Activated CD8-positive, alpha-beta memory T cell treated with anti-CD3 and anti-CD28 coated beads, Interleukin-2, amount 50 U/mL, for 24 hours (primary cell): ENCODE results near the gene ZNF512.

Experiments used
- DNase-seq: peaks from one replicate; pipeline ENCODE4 v3.0.0-alpha.2; 2020; ENCODE audit errors: extremely low read depth

Gene ZNF512

DNA sequence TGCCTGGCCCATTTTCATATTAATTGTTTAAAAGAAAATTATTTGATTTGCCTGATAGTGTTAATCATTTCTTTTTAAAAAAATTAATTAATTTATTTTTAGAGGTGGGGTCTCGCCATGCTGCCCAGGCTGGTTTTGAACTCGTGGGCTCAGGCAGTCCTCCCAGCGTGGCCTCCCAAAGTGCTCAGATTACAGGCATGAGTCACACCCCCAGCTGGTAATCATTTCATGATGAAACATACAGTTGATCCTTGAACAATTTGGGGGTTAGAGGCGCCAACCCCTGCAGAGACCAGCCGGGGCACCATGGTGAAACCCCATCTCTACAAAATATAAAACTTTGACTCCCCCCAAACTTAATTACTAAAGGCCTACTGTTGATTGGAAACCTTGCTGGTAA is 53.9 kb downstream of the ZNF512 start:
- DNase-seq, result no peak

DNA sequence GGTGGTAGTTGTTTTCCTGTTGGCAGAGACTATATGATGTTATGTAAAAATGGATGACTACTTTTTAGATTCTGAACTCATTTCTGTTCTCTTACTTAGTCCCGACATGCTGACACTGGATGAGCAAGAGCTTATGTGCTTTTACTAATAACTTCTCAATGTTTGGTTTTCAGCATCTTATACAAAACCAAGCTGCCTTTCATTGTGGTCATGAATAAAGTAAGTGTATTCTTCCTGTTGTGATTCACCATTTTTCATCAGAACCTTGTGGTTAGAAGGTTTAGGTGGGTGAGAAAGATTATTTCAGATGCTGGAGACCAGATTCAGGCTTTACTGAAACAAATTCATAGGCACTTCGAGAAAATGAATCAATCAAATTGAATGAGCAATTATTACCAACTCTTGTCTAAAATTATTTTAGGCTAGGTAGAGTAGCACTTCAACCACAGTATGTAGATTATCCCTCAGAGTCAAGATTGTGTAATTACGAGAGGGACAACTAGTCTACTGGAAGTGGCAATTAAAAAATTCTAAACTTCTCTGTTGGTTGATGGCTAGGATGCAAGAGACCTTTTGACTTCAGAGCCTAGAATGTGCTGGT is 55.3 kb downstream of the ZNF512 start:
- DNase-seq, result no peak

DNA sequence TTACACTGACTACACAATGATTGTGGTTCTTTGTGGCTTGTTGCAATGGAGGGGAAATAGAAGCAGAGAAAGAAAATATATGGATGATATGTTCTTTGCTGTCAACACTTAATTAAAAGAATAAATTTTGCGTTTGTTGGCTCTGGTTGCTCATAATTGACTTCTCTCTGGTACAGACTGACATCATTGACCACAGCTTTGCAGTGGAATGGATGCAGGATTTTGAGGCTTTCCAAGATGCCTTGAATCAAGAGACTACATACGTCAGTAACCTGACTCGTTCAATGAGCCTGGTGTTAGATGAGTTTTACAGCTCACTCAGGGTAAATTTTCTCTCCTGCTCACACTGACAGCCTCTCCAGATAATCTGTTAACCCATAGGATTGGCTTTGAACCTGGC is 55.9 kb downstream of the ZNF512 start:
- DNase-seq, result no peak

DNA sequence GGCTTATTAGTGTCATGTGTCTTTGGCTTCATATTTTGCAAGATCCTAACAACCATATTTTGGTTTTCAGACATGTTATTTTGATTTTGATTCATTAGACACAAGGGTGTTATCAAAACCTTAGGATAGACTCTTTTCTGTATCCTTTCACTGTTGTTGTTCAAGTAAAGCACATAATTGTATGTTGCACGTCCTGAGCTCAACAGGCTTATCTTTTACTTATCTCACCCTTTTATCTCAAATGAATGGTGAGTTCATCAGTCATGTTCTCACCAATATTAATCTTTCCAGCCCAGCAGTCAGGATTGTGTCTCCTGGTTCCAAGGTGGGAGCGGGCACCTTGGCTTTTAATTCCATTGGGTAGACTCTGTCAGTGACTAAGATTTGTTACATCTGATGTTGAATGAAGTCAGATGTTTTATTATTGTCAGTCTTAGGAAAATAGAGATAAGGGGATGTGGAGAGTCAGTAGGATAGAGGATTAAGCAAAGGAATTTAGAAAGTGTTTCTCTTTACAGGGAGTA is 57.9 kb downstream of the ZNF512 start:
- no peak for DNase-seq

DNA sequence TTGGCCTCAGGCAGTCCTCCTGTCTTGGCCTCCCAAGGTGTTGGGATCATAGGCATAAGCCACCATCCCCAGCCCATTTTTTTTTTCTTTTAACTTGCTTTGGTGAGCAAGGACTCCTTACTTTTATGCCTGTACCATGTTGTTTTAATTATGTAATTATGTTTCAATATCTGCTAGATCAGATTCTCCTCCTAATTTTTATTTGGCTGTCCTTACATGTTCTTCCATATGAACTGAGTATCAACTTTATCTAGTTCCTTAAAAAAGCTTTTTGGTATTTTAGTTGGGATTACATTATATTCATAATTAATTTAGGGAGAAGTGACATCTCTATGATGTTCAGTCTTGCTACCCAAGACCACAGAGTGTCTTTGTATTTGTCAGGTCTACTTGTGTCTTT is 62.4 kb downstream of the ZNF512 start:
- DNase-seq, result no peak

DNA sequence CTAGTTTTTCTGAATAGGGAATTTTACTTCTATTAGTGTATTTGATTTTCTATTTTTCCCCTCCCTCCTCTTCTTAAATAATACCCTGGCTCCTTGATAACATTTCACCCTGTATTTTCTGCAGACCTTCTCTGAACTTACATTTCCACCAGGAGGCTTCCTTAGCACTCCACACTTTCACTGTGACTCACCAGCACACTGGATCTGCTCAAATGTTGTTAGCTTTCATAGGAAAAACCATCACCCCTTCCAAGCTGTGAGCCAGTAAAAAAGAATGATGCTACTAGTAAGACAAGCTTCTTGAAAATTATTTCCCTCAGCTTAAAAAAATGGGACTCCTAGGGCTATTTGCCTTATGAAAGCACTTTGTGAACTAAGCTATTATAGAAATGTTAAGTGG is 64.4 kb downstream of the ZNF512 start:
- no peak for DNase-seq

DNA sequence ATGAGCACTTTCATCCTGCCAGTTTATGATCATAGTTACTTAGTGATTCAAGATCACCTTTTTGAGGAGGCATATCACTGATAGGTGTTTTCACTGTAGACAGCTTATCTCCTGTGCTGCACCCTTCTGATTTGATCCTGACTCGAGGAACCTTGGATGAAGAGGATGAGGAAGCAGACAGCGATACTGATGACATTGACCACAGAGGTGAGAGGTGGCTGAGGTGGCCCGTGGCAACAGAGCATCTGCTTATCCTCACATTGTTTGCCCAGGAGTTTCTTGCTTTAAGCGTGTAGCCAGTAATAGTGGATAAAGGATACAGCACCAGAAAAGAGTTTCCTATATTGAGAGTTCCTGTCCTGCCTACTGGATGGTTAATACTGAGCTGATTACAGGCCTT is 64.9 kb downstream of the ZNF512 start:
- DNase-seq, result no peak

DNA sequence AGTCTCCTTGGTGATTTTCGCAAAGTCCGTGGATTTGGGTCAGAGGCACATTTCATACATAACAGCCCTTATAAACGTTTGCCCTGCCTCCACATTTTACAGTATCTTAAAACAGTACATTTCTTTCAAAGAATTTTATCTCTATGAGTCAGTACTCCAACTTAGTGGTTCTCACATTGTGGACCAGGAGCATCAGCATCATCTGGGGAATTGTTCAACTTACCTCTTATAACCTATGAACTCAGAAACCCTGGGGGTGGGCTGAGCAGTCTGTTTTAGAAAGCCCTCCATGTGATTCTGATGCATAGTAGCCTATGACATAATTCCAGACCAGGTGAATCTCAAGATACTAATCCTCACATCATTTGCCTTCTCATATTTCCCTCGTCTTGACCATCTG is 68.2 kb downstream of the ZNF512 start:
- DNase-seq, result no peak

DNA sequence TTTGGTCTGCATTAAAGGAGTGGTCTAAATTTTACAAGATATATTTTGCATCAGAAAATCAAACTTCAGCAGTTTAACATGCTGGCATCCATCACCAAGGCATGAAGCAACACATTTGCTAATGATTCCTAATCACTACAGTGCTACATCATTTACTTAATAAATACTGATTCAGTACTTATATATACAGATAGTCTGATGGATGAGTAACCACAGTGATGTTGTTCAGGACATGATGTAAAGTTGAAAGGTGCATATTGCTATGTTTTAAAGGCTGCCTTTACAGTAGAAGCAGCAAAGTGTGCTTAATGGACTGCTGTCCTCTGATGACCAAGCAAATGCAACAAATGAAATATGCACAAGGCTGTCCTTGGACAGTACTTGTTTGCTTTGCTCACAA is 69.5 kb downstream of the ZNF512 start:
- DNase-seq, result no peak

DNA sequence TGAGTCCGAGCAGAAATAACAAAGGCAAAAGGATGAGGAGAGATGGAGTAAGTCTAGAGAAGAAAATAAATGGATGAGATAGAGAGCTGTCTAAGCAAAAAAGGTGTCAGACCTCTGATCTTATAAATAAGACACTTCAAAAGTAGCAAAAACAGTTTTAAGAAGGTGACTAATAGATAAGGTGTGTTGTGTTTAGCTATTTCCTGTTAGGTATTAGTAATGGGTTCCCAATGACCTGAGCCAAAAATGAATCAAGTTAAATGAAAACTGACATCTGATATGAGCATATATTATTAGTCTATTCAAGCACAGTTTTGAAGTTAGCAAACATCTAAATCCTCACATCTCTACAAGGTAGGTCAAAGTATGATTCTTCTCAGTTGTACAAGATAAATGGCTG is 69.9 kb downstream of the ZNF512 start:
- no peak for DNase-seq

DNA sequence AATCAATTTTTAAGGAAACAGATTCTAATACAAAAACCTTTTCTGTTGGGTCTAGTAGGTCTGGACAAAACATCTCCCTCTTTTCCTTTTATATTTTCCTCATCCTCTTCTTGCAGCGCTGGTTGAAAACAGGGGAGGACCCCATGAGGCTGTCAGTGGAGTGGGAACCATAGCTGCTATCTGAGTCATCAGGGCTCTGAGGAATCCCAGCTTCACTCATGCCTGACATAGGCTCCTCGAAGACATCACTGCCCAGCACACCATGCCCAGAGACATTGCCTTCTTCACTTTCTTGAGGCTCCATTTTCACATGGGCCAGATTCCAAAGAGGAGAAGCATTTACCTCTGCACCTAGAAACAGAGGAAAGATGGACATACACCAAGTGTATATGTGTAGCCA is 70.6 kb downstream of the ZNF512 start:
- no peak for DNase-seq

DNA sequence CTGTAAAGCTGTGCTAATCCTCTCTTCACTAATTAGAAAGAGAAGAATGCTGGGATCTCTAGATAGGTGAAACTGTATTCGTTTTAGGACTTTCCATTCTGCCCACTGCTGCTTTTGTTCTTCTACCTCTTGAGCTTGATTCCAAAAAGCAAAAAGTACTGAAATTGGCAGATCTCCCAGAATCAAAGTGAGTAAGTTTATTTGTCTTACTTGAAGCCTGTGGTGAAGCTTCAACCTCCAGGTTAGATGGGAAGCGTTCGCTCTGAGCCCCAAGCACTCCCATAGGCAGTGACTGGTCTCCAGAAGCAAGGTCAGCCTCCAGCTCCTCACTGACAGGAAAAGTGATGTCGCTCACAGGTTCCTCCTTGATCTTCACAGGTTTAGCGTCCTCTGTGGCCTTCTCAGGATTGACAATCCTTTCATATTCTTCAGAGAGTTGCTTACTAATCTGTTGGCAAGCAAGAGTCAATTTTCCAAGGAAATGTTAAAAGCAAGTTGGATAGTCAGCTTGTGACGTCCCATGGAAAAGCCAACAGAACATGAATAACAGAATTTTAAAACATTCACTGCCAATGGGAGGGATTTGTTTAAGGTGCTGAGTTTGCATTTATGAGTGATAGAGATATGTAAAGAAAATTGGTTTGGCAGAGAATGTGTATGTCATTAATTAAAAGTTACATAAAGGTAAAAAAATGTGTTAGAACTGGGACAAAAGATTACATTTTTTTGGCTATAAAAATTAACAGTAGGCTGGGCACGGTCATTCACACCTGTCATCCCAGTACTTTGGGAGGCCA is 72.5 kb downstream of the ZNF512 start:
- no peak for DNase-seq

DNA sequence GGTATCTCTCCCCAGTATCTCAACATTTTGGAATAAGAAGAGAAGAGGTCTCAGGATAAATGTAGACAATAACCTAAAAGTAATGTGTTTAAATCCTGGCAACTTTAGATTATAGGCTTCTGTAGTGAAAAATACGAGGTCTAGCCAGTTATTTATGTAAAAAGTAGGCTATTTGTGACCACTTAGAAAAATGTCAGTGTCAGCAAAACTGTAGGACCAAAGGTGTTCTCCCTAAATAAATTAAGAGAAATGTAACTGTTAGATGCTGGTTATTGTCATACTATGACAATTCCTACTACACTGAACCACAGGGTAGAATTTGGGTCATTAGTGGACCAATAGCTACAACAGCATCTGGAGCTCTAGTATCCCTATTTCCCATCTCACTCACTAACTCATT is 78.5 kb downstream of the ZNF512 start:
- no peak for DNase-seq

DNA sequence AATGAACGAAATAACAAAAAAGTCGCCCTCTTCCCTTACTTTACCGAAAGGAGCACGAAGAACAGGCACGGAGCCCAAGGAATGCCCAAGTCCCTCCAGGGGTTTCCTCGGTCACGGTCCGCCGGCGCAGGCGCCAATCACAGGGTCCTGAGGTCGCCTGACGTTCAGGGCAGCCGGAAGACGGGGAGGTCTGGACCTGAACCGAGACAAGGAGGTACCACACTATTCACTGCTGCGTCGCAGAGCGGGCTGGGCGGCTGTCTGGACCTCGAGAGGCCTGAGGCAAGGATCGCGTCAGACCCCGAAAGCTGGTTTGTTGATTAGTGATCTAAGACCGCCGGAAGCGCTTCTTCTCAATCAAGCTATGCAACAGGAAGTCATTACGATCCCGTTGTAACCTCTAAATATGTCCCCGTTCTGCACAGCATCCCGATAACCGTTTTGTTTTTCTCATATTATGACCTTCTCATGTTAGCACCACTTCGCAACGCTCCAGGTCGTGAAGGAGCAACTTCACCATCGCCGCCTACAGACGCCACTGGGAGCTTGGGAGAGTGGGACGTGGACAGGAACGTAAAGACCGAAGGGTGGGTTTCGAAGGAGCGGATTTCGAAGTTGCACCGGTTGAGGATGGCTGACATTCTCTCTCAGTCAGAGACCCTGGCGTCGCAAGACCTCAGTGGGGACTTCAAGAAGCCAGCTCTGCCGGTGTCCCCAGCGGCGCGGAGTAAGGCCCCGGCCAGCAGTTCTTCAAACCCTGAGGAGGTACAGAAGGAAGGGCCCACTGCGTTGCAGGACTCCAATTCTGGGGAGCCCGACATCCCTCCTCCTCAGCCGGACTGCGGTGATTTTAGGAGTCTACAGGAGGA is 80.7 kb downstream of the ZNF512 start, which contains the start of the genes SLC4A1AP and SUPT7L:
Gene SLC4A1AP (plus strand): TSS at position 605 of the 869 bp plus-strand sequence. CDS start 26 bp downstream, at position 631.
Gene SUPT7L (minus strand): TSS at position 330 of the 869 bp plus-strand sequence. CDS start 1,422 bp downstream, outside the sequence.
- peak; percentile 49 for DNase-seq

DNA sequence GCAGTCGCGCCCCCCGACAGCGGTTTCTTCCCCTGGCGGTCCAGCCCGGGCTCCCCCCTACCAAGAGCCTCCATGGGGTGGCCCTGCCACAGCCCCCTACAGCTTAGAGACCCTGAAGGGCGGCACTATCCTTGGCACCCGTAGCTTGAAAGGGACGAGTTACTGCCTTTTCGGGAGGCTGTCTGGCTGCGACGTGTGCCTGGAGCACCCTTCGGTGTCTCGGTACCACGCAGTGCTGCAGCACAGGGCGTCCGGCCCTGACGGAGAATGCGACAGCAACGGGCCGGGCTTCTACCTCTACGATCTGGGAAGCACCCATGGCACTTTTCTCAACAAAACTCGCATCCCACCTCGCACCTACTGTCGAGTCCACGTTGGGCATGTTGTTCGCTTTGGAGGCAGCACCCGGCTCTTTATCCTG is 81.3 kb downstream of the ZNF512 start:
- no peak for DNase-seq

DNA sequence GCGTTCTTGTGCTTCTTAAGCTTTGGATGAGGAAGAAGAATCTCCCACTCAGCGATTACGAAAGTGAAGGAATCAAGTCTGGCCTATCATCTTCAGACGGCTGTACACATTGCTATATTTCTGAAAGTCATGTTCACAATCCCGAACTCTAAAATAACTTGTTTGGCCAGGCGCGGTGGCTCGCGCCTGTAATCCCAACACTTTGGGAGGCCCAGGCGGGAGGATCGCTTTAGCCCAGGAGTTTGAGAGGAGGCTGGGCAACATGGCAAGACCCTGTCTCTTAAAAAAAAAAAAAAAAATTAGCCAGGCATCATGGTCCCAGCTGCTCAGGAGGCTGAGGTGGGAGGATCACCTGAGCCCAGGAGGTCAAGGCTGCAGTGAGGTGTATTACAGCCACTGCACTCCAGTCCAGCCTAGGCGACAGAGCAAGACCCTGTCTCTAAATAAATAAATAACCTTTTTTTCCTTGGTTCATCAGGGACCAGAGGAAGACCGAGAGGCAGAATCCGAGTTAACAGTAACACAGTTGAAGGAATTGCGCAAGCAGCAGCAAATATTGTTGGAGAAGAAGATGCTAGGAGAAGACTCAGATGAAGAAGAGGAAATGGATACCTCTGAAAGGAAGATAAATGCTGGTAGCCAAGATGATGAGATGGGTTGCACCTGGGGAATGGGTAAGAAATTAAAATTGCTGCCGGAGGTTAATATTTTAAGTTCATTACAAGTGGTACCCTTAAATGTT is 82.0 kb downstream of the ZNF512 start:
- DNase-seq, result no peak

DNA sequence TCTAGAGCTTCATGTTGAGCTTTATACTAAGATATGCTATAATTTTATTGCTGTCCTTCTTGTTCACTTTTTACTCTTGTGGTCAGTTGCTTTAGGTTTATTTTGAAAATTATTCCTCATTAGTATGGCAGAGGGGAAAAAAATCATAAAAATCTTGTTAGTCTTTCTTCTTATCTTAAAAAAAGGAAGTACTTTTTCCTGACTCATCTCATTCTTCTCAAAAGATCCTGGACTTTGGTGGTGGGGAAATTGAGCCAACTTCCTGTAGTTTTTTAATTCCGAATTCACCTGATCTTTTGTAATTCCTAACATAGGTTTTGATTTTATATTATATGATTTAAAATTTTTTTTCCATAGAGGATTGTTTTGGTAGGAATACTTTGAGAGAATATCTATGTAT is 84.6 kb downstream of the ZNF512 start:
- DNase-seq, result no peak

DNA sequence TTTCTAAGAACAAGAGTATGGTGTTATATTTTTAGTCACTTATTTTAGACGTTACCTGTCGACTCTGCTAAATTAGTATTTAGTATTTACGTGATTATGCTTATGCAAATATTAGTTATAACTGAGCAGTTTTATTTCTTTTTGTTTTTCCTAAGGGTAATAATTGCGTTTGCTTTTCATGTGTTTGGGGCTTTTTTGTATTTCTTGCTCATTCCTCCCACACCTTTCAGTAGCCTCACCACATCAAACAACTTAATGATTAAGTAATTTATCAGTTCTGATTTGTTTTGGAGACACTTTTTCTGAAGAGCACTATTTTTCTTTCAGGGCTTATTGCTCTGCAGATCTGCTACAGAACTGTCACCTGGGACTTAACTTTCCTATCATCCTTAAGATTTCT is 88.4 kb downstream of the ZNF512 start:
- no peak for DNase-seq
